ENCODE measurements around the gene DCDC2B. TPM values are rescaled to one million over a fixed set of nuclear protein-coding genes. Genes with fewer than 3 reads are reported as not detected.
A peak's percentile ranks its signal among the peaks of the same experiment; 100 is the strongest.

The DCDC2B gene
- total RNA-seq, 4 donors from 2014 or later = not detected

DNA sequence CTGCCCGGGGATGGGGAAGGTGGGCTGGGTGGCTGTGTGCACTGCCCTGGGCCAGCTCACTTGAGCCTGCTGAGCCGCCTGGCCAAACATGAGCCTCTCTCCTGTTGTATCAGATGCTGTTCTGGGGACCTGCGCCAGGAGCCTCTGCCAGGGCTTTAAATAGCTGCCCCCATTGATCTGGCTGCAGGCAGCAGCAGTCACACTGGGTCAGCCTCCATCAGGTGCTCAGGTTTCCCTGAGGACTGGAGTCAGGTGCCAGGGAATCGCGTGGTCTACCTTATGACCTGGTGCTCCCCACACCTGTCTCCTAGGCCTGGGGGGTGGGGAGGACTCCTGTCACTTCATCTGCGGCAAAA lies 9.2 kb upstream of the DCDC2B start:
- no peaks in the 10 kb centered on the region for H3K9me3 ChIP-seq
- peak overlapping the region in 1 of 4 donors; percentile 54 for H3K4me3 ChIP-seq
- intact Hi-C loops (cut with DNase I; ENCODE audit: low total_unique reads) = no loop called here
- in situ Hi-C loops (cut with MboI; ENCODE audit: low pct_ligation_motif_present in 1 of 4, low pct_unique_long_range_greater_than_20kb in 1 of 4, low sequenced_read_pairs in 3 of 4) = loop anchor here in 1 of 4 donors (25.0 kb wide), 1 partner anchor 188 kb away; the partner anchor contains the start of gene BSDC1
- H3K36me3 ChIP-seq = peaks cover 0 to 23% (median 9%) of the 10 kb centered on the region in 4 donors
- H3K27me3 ChIP-seq = no peaks in the 10 kb centered on the region
- TF ChIP-seq, protein P1, sequence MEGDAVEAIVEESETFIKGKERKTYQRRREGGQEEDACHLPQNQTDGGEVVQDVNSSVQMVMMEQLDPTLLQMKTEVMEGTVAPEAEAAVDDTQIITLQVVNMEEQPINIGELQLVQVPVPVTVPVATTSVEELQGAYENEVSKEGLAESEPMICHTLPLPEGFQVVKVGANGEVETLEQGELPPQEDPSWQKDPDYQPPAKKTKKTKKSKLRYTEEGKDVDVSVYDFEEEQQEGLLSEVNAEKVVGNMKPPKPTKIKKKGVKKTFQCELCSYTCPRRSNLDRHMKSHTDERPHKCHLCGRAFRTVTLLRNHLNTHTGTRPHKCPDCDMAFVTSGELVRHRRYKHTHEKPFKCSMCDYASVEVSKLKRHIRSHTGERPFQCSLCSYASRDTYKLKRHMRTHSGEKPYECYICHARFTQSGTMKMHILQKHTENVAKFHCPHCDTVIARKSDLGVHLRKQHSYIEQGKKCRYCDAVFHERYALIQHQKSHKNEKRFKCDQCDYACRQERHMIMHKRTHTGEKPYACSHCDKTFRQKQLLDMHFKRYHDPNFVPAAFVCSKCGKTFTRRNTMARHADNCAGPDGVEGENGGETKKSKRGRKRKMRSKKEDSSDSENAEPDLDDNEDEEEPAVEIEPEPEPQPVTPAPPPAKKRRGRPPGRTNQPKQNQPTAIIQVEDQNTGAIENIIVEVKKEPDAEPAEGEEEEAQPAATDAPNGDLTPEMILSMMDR (IDR thresholded peaks at IDR 0.05) = no peak
- TF ChIP-seq POLR2A (IDR thresholded peaks at IDR 0.05) = no peak
- no peak for TF ChIP-seq EP300 (IDR thresholded peaks at IDR 0.05; ENCODE audit: low read depth)
- TF ChIP-seq POLR2AphosphoS5 (IDR thresholded peaks at IDR 0.05) = no peak
- DNase-seq = no peak
- 38% methylated on average over 5 of the region's 6 CpGs; no CpG with 5 or more reads in 1 of the 2 donors for WGBS, 2 donors (ENCODE audit: low coverage in 1 of 2)
- peaks cover 10 to 29% (median 23%) of the 10 kb centered on the region in 4 donors for H3K4me1 ChIP-seq
- peak overlapping the region; percentile 73 to 92 (median 83) for H3K27ac ChIP-seq

GRCh38 chr1:32200226-32201010 lies 8.5 kb upstream of the DCDC2B start, which contains the start of gene CCDC28B:
Gene CCDC28B, plus strand, starts transcription at chr1:32200595. Its CDS starts 1,341 bp downstream, at chr1:32201936.
- Histone ChIP-seq H3K4me3 (peak within 1 kb of the TSS; percentile 38 to 61 (median 50)), H3K27ac (peak within 1 kb of the TSS; percentile 73 to 92 (median 83)), H3K9me3 (no peaks in the 10 kb centered on the region), H3K36me3 (peaks cover 0 to 18% (median 5%) of the 10 kb centered on the region in 4 donors), H3K4me1 (peaks cover 15 to 34% (median 29%) of the 10 kb centered on the region in 4 donors), H3K27me3 (no peaks in the 10 kb centered on the region)
- 1% methylated on average over 34 of the region's 34 CpGs; no CpG with 5 or more reads in 1 of the 2 donors for WGBS, 2 donors (ENCODE audit: low coverage in 1 of 2)
- TF ChIP-seq, protein P1 (IDR thresholded peaks at IDR 0.05) = no peak
- TF ChIP-seq POLR2AphosphoS5 (IDR thresholded peaks at IDR 0.05) (peak; percentile 13 to 38 (median 28)), POLR2A (IDR thresholded peaks at IDR 0.05) (no peak)
- in situ Hi-C loops (cut with MboI; ENCODE audit: low pct_ligation_motif_present in 1 of 4, low pct_unique_long_range_greater_than_20kb in 1 of 4, low sequenced_read_pairs in 3 of 4) (loop anchor here in 1 of 4 donors (25.0 kb wide), 1 partner anchor 187 kb away; the partner anchor contains the start of gene BSDC1), intact Hi-C loops (cut with DNase I; ENCODE audit: low total_unique reads) (no loop called here)
- peak; percentile 55 for DNase-seq

DNA sequence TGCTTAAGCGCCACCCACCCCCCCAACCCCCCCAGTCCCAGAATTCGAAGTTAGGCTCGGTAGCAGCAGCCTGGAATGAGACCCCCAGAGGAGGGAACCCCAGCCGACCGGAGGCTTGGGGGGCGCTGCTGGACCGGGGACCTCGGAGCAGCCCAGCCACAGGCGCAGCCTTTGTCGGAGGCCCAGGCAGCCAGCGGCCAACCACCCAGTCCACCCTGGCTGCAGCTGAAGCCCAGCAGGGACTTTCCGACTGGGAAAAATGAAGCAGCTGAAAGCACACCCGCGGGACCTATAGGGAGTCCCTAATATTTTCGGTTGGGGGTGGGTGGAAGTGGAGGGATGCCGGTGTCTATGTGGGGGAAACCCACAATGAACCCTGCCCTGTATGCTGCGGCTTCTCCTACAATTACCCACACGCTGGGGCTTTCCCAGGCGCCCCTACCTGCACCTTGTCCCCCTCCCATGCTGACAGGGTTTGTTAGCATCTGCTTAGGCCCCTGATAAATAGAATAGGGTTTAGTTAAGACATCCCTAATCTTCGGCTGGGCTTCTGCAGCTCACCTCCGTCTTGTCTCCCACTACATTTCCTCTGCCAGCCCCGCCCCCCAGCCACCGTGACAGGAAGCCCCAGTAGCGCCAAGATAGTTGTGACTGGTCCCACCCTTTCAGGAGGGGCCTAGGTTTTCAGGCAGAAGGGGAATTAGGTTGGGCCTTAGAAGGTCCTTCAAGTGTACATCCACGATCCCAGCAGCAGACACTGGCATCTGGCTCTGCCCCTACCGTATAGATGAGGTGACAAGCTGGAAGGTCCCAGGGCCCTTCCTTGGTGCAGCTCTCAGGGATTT lies 7.7 kb upstream of the DCDC2B start:
- TF ChIP-seq, protein P1 (IDR thresholded peaks at IDR 0.05) = no peak
- TF ChIP-seq POLR2AphosphoS5 (IDR thresholded peaks at IDR 0.05) = peak in 1 of 3 donors; percentile 18
- TF ChIP-seq POLR2A (IDR thresholded peaks at IDR 0.05) = no peak
- in situ Hi-C loops (cut with MboI; ENCODE audit: low pct_ligation_motif_present in 1 of 4, low pct_unique_long_range_greater_than_20kb in 1 of 4, low sequenced_read_pairs in 3 of 4) (loop anchor here in 1 of 4 donors (25.0 kb wide), 1 partner anchor 186 kb away; the partner anchor contains the start of gene BSDC1), intact Hi-C loops (cut with DNase I; ENCODE audit: low total_unique reads) (no loop called here)
- 0 to 7% methylated on average over 2 to 26 of the region's 26 CpGs for WGBS, 2 donors (ENCODE audit: low coverage in 1 of 2)
- DNase-seq = peak; percentile 79
- Histone ChIP-seq H3K36me3 (peaks cover 0 to 14% (median 2%) of the 10 kb centered on the region in 4 donors), H3K27me3 (no peaks in the 10 kb centered on the region), H3K27ac (peak overlapping the region; percentile 73 to 92 (median 83)), H3K4me1 (peaks cover 19 to 39% (median 34%) of the 10 kb centered on the region in 4 donors), H3K9me3 (no peaks in the 10 kb centered on the region), H3K4me3 (peak overlapping the region; percentile 38 to 61 (median 50))
